Glutamatergic neuron (in vitro differentiated cells): ENCODE data around the gene ENO4. TPM values are rescaled to one million over a fixed set of nuclear protein-coding genes. Genes with fewer than 3 reads are reported as not detected.
A peak's percentile ranks its signal among the peaks of the same experiment; 100 is the strongest.

Experiments
- DNase-seq: peaks from one replicate; pipeline ENCODE4 v3.0.0; 2022
- H3K27ac Mint-ChIP-seq: one replicate; pipeline ENCODE4 v1.8.0; 2020; ENCODE audit warnings: mild to moderate bottlenecking, mixed read lengths, inconsistent platforms; ENCODE audit not compliant: unreplicated experiment
- H3K27me3 Mint-ChIP-seq: one replicate; pipeline ENCODE4 v1.8.0; 2020; ENCODE audit warnings: mild to moderate bottlenecking, moderate library complexity, mixed read lengths, inconsistent platforms; ENCODE audit not compliant: unreplicated experiment
- H3K36me3 Mint-ChIP-seq: one replicate; pipeline ENCODE4 v1.8.0; 2020; ENCODE audit warnings: mild to moderate bottlenecking, mixed read lengths, inconsistent platforms; ENCODE audit not compliant: unreplicated experiment
- H3K4me1 Mint-ChIP-seq: one replicate; pipeline ENCODE4 v1.8.0; 2020; ENCODE audit warnings: mild to moderate bottlenecking, low read depth, mixed read lengths, inconsistent platforms; ENCODE audit not compliant: unreplicated experiment
- H3K4me3 Mint-ChIP-seq: one replicate; pipeline ENCODE4 v1.8.0; 2020; ENCODE audit warnings: mild to moderate bottlenecking, mixed read lengths, inconsistent platforms; ENCODE audit not compliant: unreplicated experiment
- H3K9me3 Mint-ChIP-seq: one replicate; pipeline ENCODE4 v1.8.0; 2020; ENCODE audit warnings: mild to moderate bottlenecking, moderate library complexity, mixed read lengths, inconsistent platforms; ENCODE audit not compliant: unreplicated experiment
- total RNA-seq: library from RNA; stranded (reverse); fragmentation: NEBNext Ultra II Directional; extraction: Animal tissue kit (Norgen Biotek cat#: 25700); gene quantifications from one replicate; pipeline ENCODE4 v1.2.1, GENCODE V29; 2021; ENCODE audit not compliant: unreplicated experiment
- TF ChIP-seq, protein P1 (sequence below): fragments of 200-600 bp; sonication (generic); IDR thresholded peaks from one replicate; pipeline ENCODE4 v1.5.0; 2021; ENCODE audit not compliant: partially characterized antibody, unreplicated experiment

Gene ENO4
- total RNA-seq, 1 donor from 2014 or later: 1.3 TPM

- H3K36me3 Mint-ChIP-seq: no peaks in the 10 kb centered on the region
- H3K4me1 Mint-ChIP-seq: peaks cover 8% of the 10 kb centered on the region
- DNase-seq: no peak
- peaks cover 6% of the 10 kb centered on the region for H3K9me3 Mint-ChIP-seq
- H3K27me3 Mint-ChIP-seq: peaks cover 1% of the 10 kb centered on the region
- peak overlapping the region; percentile 44 for H3K27ac Mint-ChIP-seq
- H3K4me3 Mint-ChIP-seq: peak overlapping the region; percentile 90
- TF ChIP-seq, protein P1, sequence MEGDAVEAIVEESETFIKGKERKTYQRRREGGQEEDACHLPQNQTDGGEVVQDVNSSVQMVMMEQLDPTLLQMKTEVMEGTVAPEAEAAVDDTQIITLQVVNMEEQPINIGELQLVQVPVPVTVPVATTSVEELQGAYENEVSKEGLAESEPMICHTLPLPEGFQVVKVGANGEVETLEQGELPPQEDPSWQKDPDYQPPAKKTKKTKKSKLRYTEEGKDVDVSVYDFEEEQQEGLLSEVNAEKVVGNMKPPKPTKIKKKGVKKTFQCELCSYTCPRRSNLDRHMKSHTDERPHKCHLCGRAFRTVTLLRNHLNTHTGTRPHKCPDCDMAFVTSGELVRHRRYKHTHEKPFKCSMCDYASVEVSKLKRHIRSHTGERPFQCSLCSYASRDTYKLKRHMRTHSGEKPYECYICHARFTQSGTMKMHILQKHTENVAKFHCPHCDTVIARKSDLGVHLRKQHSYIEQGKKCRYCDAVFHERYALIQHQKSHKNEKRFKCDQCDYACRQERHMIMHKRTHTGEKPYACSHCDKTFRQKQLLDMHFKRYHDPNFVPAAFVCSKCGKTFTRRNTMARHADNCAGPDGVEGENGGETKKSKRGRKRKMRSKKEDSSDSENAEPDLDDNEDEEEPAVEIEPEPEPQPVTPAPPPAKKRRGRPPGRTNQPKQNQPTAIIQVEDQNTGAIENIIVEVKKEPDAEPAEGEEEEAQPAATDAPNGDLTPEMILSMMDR: no peak
Observed at GRCh38 chr10:116848032-116848943, 1.0 kb upstream of the ENO4 start.

DNA sequence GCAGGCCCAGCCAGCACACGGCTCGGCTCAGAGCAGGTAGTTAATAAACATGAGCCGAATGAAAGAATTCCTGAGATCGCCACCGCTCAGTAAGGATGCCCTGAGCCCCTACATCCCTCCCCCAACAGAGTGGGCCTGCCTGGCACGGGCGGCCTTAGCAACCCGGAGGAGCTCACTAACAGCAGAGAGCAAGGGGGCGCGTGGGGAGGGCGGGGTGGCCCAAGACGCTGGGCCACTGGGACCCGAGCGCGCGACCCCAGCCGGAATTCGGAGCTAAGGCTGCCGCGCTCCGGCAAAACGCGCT is 403 bp upstream of the ENO4 start:
- Mint-ChIP-seq H3K27ac (peak overlapping the region; percentile 80), H3K36me3 (no peaks in the 10 kb centered on the region), H3K4me1 (peaks cover 8% of the 10 kb centered on the region), H3K4me3 (peak overlapping the region; percentile 90), H3K27me3 (peaks cover 1% of the 10 kb centered on the region), H3K9me3 (peaks cover 6% of the 10 kb centered on the region)
- TF ChIP-seq, protein P1: no peak
- DNase-seq: peak; percentile 45

DNA sequence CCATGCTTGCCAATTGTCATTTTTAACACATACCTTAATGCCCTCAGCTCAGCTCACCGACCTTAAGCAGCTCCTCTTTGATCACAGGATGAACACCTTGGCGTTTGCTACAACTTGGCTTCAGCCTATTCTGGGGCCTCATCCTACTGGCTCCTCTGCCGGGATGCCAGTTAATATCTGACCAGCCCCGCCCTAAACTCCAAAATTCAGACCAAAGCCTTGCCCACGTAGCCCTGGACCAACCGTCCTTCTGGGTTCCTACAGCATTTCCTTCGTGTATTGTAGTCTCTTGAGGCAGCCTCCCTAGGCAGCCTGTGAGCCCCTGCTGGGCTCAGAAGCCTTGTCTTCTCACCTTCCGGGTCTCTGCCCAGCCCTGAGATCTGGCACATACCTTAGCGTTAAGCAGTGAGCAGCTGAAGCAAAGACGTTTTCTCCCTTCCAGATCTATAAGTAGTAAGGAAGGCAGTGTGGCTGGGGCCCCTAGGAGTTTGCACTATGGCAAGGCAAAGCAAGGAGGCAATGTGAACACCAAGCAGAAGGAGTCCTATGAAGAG is 836 bp downstream of the ENO4 start:
- no peak overlapping the region for H3K27ac Mint-ChIP-seq
- peak overlapping the region; percentile 90 for H3K4me3 Mint-ChIP-seq
- peaks cover 6% of the 10 kb centered on the region for H3K9me3 Mint-ChIP-seq
- H3K36me3 Mint-ChIP-seq: no peaks in the 10 kb centered on the region
- no peak for DNase-seq
- TF ChIP-seq, protein P1: no peak
- peaks cover 1% of the 10 kb centered on the region for H3K27me3 Mint-ChIP-seq
- peaks cover 8% of the 10 kb centered on the region for H3K4me1 Mint-ChIP-seq

DNA sequence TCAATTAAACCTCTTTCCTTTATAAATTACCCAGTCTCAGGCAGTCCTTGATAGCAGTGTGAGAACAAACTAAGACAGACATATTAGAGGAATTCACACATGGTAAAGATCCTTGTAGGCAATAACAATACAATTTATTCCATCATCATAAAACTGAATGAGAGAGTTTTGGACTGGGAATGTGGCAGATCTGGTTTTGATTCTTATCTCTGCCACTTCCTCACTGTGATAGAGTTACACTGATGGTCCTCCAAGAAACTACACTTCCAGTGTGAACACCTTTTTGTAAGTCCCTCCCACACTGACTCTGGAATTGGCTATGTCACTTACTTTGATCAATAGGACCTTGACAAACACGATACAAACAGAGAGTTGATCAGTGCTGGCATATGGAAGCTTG is 2.9 kb downstream of the ENO4 start:
- Mint-ChIP-seq H3K4me3 (no peak overlapping the region), H3K27me3 (peaks cover 1% of the 10 kb centered on the region), H3K9me3 (peaks cover 6% of the 10 kb centered on the region), H3K27ac (no peak overlapping the region), H3K4me1 (peaks cover 8% of the 10 kb centered on the region), H3K36me3 (no peaks in the 10 kb centered on the region)
- TF ChIP-seq, protein P1: no peak
- no peak for DNase-seq

DNA sequence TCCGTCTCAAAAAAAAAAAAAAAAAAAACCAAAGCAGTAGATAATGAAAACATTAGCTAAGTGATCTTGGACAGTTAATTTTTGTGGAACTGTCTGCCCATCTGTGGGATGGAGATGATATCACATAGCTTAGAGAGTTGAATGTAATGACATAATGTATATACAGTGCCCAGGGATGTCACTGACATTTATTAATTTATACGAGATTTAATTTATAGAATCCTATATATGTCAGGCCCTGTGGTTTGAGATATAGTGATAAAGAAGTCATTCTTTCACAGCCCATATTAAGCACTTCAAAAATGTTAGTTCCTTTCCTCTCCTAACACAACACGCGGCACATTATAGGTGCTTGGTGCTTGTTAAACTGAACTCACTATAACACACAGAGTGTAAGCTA is 4.0 kb downstream of the ENO4 start:
- Mint-ChIP-seq H3K9me3 (peaks cover 7% of the 10 kb centered on the region), H3K4me1 (peaks cover 5% of the 10 kb centered on the region), H3K36me3 (peaks cover 5% of the 10 kb centered on the region), H3K27ac (no peak overlapping the region), H3K27me3 (peaks cover 1% of the 10 kb centered on the region), H3K4me3 (no peak overlapping the region)
- no peak for DNase-seq
- TF ChIP-seq, protein P1: no peak
